ENCODE data around the gene ALLC. TPM values are rescaled to one million over a fixed set of nuclear protein-coding genes. Genes with fewer than 3 reads are reported as not detected.
A peak's percentile ranks its signal among the peaks of the same experiment; 100 is the strongest.

ALLC gene
- total RNA-seq, 1 donor from 2014 or later = under 0.01 TPM

- DNase-seq (ENCODE audit: low spot score in 2 of 2) = no peak
- no peak for FAIRE-seq
These were observed 12.9 kb downstream of the ALLC start for GRCh38 chr2:3670941-3671340.

DNA sequence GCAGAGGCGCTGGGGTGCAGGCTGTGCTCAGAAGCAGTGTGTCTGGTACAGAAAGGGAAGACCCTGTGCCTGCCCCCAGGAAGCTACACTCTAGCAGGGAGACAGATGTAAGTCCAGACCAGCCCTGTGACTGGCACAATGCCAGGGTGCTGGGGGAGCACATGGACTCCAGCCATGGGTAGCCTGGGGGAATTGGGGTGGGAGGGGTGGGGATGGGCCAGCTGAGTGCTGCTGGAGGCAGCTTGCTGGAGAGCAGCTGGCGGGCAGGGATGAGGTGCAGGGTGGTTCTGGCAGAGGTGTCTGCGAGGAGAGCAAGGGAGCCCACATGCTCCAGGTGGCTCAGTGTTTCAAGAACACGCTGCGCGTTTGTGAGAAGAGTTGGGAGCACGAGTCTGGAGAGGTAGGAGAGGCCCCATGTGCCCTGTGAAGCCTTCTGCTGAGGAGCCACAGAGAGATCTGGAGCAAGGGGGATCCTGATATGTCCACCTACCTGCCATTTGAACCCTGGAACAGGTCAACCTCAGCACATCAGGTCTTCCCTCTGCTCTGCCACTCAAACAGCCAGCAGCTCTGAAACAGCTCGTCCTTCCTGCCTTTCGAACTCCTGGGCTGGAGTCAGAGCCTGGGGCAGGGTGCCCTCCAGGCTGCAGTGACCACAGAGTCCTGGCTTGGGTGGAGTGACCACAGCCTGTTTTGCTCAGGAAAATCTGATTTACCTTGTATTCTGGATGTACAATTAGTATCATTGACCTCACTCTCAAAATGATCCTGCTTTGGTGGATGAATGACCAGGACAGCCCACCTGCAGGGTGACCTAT is 15.1 kb downstream of the ALLC start:
- DNase-seq (ENCODE audit: low spot score in 2 of 2) = no peak

GRCh38 chr2:3674066-3674845 is 16.3 kb downstream of the ALLC start:
- no peak for DNase-seq (ENCODE audit: low spot score in 2 of 2)
- no peak for FAIRE-seq

More for the DNA sequence above, 15.1 kb downstream of the ALLC start:
- FAIRE-seq = no peak

GRCh38 chr2:3675687-3676086 is 17.7 kb downstream of the ALLC start:
- no peak for DNase-seq (ENCODE audit: low spot score in 2 of 2)
- FAIRE-seq = no peak

DNA sequence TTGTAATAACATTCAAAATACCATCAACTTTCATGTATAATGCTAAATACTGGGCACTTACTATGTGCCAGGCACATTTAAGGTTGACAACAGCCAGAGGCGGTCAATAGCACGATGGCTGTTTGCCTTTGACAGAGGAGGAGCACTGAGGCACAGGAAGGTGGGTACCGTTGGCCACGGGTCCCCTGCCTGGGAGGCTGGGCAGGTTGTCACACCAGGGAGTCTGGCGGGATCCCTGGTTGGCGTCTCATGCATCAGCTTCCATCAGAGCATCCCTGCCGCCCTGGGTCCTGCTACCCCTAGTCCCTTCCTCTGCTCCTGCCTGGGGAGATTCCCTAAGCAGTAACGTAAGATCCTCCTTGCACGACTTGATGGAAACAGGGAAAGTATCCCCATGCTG is 19.4 kb downstream of the ALLC start:
- no peak for DNase-seq (ENCODE audit: low spot score in 2 of 2)
- no peak for FAIRE-seq

- FAIRE-seq (no peak), DNase-seq (ENCODE audit: low spot score in 2 of 2) (no peak)
These were observed 20.2 kb downstream of the ALLC start for GRCh38 chr2:3678212-3678611.

DNA sequence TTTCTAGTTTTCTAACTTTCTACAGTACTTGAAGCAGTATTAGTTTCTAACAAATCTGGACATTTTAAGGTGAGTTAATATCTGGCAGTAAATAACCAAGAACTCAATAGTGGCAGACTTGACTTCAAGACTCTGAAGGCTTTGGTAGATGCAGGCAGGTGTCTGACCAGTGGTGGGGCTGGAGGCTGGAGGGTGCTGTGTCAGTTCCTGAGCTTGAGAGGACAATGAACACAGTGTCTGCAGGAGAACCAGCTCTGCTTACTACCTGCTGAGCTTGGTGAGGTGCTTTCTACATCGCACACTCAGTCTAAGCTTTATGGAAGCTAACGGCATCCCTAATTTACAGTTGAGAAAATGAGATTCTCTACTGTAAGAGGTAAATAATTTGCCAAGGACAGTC is 21.2 kb downstream of the ALLC start:
- FAIRE-seq (no peak), DNase-seq (ENCODE audit: low spot score in 2 of 2) (no peak)

GRCh38 chr2:3679616-3680393 is 21.8 kb downstream of the ALLC start:
- FAIRE-seq = no peak
- DNase-seq (ENCODE audit: low spot score in 2 of 2) = no peak

GRCh38 chr2:3680548-3681345 is 22.7 kb downstream of the ALLC start:
- no peak for FAIRE-seq
- no peak for DNase-seq (ENCODE audit: low spot score in 2 of 2)

DNA sequence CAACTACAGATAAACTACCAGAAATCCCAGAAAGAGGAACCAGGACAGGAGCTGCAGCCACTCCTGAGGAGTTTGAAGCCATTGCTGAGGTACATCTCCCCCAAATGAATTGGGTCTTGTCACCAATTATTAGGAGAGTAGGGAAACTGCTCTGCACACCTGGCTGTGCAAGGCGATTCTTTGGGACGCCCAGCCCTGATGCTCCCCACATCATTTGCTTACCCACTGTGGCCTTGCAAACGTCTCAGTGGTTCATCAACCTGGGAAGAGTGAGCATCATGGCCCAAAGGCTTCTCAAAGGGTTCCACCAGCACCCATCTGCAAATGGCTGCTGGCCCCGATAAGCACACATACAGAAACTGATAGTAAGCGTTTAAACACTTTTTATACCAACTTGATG is 23.6 kb downstream of the ALLC start:
- no peak for DNase-seq (ENCODE audit: low spot score in 2 of 2)
- FAIRE-seq = no peak

GRCh38 chr2:3682811-3683210 is 24.8 kb downstream of the ALLC start:
- no peak for FAIRE-seq
- no peak for DNase-seq (ENCODE audit: low spot score in 2 of 2)

- no peak for DNase-seq (ENCODE audit: low spot score in 2 of 2)
- FAIRE-seq = no peak
These were observed 25.9 kb downstream of the ALLC start for GRCh38 chr2:3683748-3684454.

DNA sequence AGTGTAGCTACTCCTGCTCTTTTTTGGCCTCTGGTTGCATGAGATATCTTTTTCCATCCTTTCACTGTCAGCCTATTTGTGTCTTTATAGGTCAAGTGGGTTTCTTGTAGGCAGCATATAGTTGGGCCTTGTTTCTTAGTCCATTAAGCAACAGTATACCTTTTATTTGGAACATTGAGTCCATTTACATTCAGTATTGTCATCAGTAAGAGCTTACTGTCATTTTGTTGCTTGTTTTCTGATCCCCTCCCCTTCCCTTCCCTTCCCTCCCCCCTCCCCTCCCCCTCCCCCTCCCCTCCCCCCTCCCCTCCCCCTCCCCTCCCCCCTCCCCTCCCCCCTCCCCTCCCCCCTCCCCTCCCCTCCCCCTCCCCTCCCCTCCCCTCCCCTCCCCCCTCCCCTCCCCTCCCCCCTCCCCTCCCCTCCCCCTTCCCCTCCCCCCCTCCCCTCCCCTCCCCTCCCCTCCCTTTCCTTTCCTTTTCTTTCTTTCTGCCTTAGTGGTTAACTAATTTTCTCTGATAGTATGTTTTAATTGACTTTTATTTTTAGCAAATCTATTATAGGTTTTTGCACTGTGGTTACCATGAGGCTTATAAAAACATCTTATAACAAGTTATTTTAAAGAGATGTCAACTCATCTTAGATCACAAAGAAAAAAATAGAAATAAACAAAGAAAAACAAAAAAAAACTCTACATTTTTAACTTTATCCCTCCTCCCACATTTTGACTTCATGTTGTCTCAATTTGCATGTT is 32.2 kb downstream of the ALLC start:
- no peak for FAIRE-seq
- DNase-seq (ENCODE audit: low spot score in 2 of 2) = no peak

DNA sequence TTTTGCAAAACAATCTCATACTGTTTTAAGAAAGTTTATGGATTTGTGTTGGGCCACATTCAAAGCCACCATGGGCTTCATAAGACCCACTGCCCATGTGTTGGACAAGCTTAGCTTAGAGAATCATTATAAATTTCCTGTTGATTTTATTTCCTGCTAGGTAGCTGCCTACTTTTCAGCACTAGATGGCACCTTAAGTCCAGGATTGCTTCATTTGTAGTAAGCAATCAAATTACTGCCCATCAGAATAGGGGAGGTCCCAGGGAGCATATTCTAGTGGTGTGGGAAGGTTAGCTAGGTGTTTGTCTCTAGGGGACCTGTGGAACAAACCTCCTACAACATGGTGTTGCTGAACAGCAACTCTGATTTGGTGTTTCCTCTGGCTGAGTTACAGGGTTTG is 34.4 kb downstream of the ALLC start:
- DNase-seq (ENCODE audit: low spot score in 2 of 2) = peak in 1 of 2 donors; percentile 22
- no peak for FAIRE-seq

DNA sequence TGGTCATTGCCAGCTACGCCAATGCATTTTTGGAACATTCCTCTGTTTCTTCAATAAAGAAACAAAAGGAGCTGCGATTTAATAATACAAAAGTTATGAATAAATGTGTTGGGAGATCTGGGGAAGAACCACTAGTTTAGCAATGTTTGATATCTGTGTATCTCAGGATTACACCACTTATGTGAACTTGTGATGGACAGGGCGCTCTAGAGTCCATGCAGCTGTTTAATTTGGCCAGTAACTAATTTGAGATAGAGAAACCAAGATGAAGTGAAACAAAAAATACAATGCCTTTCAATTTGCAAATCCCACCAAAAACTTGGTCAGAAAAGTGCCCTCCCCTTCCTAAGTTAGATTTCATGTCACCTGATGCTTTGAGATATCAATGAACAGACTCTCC is 38.5 kb downstream of the ALLC start:
- FAIRE-seq = no peak
- DNase-seq (ENCODE audit: low spot score in 2 of 2) = no peak

GRCh38 chr2:3701071-3701470 is 43.1 kb downstream of the ALLC start:
- DNase-seq (ENCODE audit: low spot score in 2 of 2) = no peak
- no peak for FAIRE-seq

DNA sequence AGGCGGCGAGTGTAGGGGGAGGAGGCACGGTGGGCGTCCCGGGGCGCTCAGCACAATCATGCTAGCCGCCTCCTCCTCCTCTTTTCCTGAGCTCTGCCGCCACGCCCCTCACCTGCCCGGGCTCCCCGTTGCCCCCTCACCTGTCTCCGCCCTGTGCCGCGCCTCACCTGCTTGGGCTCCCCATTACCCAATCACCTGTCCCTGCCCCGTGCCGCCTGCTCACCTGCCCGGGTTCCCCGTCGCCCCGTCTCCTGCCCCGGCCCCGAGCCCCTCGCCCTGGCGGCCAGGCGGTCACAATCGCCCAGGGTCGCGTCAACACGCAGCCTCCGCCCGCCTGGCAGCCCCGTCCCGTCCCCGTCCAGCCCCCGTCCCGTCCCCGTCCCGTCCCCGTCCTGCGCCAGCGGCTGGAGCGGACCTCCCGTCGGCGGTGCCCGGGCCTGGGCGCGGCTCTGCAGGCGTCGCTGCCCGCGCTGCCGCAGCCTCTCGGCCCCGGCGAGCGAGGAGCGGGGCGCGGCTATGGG is 45.3 kb downstream of the ALLC start, which contains the start of gene DCDC2C:
Gene DCDC2C (plus strand): TSS at position 340 of the 521 bp plus-strand sequence. CDS start 177 bp downstream, at position 517.
- DNase-seq (ENCODE audit: low spot score in 2 of 2) = no peak
- FAIRE-seq = no peak

DNA sequence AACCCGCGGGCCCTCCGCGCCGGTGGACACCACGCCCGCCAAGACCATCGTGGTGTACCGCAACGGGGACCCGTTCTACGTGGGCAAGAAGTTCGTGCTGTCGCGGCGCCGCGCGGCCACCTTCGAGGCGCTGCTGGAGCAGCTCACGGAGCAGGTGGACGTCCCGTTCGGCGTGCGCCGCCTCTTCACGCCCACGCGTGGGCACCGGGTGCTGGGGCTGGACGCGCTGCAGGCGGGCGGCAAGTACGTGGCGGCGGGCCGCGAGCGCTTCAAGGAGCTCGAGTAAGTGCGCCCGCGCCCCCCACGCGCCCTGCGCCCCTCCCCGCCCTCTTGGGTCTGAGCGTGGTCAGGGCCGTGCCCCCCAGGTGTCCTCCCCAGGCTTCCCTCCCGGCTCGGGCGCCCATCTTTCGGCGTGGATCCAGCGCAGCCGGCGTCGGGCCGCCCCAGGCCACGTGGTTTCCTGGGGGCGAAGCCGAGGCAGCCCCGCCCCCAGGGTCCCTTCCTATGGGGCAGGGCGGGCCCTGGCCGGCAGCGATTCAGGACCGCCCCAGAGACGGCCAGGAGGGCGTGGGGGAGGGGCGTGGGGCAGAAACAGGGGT is 45.9 kb downstream of the ALLC start:
- FAIRE-seq (no peak), DNase-seq (ENCODE audit: low spot score in 2 of 2) (no peak)

Measured in frontal cortex (tissue), 4 donors.